HG02763 (cell line): ENCODE measurements around the gene FOXN4.

Experiments
- ATAC-seq: cut with Tn5 transposase; IDR thresholded peaks from one replicate; pipeline ENCODE4 v1.9.1; 2021; ENCODE audit warnings: mild to moderate bottlenecking, moderate library complexity; ENCODE audit not compliant: unreplicated experiment

FOXN4 gene

GRCh38 chr12:109261087-109261486, 48.0 kb downstream of the FOXN4 start:
- no peak for ATAC-seq

- no peak for ATAC-seq
These were observed 49.6 kb downstream of the FOXN4 start for GRCh38 chr12:109259545-109259895.

- no peak for ATAC-seq
These were observed 50.2 kb downstream of the FOXN4 start for GRCh38 chr12:109258607-109259544.

GRCh38 chr12:109258201-109258600, 50.9 kb downstream of the FOXN4 start:
- ATAC-seq, result no peak

DNA sequence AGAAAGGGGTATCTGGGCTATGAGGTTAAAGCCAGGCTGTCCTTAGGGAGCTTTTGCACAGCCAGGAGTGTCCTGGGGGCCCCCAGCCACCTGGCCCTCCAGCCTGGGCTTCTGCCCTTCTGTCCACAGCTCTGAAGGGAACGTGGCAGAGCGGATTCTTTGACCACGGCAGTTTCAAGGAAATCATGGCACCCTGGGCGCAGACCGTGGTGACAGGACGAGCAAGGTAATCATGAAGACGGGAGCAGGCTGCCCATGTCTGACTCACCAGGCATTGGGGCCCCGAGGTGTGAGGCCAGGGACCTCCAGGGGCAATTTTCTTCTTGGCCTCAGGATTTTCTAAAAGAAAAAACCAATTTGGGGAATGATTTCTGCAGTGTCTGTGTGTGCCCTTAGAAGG, 53.1 kb downstream of the FOXN4 start:
- no peak for ATAC-seq

- ATAC-seq, result no peak
These were observed 53.7 kb downstream of the FOXN4 start for GRCh38 chr12:109255377-109255776.

DNA sequence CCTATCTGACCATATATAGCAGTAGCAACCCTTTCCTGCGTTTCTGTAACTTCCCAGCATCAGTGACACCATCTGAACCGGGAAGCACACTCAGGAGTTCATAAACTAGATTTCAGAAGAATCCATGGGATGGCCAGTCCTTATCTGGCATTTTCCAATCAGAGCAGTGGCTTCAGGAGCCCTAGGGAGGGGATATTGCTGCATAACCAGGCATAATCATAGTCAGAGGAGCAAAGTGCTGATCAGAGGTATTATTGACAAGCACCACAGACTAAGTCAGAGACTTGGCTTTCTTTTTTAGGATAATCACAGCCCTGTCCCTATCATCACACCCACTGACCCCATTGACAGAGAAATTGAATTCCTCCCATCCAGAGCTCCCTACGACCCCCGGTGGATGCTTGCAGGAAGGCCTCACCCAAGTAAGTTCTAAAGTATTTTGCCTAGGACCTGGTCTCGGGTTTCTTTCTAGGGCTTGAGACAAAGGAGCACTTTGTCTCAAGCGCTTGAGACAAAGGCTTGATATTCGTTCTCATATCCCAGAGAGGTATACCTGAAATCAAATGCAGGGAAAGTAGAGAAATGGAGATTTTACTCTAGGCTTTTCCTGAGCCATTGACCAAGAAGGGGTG, 55.1 kb downstream of the FOXN4 start:
- no peak for ATAC-seq

DNA sequence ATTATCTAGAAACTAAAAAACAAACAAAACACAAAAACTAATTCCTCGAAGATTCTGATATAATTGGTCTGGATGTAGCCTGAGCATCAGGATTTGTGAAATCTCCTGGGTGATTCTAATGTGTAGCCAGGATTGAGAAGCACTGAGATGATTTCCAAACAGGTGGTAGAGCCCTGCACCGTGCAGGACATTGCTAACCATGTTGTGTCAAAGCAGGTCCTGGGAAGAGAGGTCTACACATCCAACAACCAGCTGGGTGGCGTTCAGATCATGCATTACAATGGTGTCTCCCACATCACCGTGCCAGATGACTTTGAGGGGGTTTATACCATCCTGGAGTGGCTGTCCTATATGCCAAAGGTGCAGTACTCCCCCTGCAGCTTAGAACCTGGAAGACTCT, 56.3 kb downstream of the FOXN4 start:
- no peak for ATAC-seq

DNA sequence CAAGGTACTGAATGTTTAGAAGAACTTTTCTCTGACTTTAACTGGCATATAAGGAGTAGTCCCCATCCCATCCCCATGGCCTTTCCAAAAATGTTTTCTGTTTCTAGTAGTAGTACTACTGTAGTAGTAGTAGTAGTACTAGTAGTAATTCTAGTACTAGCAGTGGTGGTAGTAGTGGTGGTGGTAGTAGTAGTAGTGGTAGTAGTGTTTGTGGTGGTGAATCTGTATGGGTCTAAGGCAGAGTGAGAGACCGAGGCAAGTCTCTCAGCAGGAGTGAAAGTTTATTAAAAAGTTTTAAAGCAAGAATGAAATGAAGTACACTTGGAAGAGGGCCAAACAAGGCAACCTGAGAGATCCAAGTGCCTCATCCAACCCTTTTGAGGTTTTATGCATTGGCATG, 58.6 kb downstream of the FOXN4 start:
- ATAC-seq, result no peak

DNA sequence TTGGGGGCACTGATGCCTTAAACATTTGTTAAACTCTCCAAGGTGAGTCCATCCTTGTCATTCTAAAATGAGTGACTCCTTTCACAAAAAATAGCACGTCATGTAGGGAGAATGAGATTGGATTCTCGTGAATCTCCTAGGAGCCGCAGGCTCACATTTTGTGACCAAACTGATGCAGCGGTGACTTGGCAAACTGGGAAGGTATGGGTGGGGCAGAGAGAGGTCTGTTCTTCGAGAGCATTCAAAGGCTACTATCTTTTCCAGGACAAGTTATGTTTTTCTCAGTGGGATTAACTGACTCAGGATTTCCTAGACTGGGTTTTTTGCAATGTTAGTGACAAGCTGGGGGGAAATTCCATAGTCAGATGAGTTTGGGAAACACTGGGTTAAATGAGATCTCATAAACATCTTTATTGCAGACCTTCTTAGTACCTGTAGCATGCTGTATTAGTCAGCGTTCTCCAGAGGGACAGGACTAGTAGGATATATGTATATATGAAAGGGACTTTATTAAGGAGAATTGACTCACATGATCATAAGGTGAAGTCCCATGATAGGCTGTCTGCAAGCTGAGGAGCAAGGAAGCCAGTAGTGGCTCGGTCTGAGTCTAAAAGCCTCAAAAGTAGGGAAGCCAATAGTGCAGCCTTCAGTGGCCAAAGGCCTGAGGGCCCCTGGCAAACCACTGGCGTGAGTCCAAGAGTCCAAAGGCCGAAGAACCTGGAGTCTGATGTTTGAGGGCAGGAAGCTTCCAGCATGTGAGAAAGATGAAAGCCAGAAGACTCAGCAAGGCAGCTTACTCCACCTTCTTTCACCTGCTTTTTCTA, 61.0 kb downstream of the FOXN4 start:
- no peak for ATAC-seq

GRCh38 chr12:109246221-109246620, 62.9 kb downstream of the FOXN4 start:
- no peak for ATAC-seq

GRCh38 chr12:109244073-109244472, 65.0 kb downstream of the FOXN4 start:
- ATAC-seq, result no peak

DNA sequence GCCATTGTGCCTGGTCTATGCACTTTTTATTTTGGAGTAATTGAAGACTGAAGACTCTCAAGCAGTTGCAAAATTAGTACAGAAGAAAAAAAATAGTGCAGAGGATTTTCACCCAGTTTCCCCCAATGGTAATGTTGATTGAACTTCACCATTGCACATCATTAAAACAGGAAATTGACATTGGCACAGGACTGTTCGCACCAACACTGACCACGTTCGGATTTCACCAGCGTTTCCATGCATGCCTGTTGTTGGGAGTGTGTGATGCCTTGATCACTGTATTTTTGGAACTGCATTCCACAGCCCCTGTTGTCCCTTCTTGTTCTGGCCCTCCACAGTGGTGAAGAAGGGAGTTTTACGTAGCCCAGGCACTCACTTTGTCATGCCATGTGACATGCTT, 67.1 kb downstream of the FOXN4 start:
- ATAC-seq, result no peak

GRCh38 chr12:109240365-109240764, 68.7 kb downstream of the FOXN4 start:
- no peak for ATAC-seq

DNA sequence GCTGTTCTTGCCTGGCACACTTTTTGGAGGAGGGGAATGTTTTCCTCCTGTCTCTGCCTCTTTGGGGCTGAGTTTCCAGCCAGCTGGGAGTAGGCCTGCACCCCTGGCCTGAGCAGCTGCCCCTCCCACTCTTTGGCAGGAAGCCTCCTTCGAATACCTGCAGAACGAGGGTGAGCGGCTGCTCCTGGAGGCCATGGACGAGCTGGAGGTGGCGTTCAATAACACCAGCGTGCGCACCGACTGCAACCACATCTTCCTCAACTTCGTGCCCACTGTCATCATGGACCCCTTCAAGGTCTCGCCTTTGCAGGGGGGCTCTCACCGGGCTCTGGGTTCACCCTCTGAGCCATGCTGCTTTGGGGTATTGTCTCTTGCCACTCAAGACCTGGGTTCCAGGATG, 69.4 kb downstream of the FOXN4 start:
- no peak for ATAC-seq

GRCh38 chr12:109239179-109239578, 69.9 kb downstream of the FOXN4 start:
- ATAC-seq, result no peak

DNA sequence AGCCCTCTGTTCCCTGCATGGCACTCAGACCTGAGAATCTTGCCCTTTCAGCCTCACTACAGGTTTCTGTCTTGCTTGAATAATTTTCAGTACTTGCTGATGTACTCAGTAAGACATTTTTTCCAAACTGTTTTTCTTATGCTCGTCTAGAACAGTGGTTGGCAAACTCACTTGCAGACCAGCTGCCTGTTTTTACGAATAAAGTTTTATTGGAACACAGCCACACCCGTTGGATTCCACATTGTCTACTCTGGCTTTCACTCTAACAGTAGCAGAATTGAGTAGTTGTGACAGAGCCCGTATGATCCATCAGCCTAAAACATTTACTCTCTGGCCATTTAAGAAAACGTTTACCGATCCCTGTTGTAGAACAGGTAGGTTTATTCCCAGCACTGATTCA, 72.8 kb downstream of the FOXN4 start:
- no peak for ATAC-seq

DNA sequence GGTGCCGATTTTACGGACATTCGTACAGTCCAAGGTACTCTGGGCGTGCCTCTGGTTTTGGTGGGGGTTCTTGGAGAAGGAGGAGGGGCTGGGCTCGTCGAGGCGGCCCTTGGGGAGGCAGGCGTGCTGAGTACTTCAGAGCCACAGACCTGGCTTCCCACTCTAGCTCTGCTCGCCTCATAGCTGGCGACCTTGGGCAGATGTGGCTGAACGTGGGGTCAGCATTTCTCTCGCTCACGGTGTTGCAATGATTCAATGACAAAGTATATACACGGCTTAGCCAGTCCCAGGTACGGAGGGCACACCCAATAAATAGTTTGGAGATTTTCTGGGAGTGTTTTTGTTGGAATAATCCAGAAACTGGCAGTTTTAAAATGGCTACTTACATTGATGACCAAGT, 75.1 kb downstream of the FOXN4 start:
- ATAC-seq, result no peak

DNA sequence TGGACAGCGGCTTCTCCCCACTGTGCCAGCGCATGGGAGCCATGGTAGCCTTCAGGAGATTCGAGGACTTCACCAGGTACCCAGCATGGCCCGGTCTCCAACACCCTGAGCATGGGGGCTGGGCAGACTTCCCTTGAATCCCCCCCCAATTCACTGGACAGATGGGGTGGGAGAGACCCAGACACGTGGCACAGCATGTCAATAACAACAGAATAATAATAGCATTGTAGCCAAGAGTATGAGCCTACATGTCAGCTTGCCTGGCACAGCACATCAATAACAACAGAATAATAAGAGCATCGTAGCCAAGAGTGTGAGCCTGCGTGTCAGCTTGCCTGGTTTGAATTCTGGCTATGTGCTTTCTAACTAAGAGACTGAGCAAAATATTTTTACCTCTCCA, 76.4 kb downstream of the FOXN4 start:
- no peak for ATAC-seq

DNA sequence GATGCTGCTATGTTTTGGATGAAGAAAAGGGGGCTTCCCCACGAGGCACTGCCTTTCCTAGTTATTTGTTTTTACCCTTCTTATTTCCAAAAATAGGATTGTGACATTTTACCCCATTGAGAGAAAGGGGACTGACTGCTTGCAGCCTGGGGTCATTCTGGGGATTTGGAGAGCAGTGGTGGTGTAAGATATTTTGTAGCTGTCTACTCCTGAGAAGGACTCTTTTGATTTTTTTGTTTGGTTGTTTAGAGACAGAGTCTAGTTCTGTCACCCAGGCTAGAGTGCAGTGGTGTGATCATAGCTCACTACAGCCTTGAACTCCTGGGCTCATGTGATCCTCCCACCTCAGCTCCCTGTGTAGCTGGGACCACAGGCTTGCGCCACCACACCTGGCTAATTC, 78.9 kb downstream of the FOXN4 start:
- ATAC-seq, result no peak

GRCh38 chr12:109228664-109229063, 80.4 kb downstream of the FOXN4 start:
- no peak for ATAC-seq
